GM12865 (cell line): ENCODE data around the gene MFRP.
A peak's percentile ranks its signal among the peaks of the same experiment; 100 is the strongest.

Experiments used
- DNase-seq: peaks from one replicate; pipeline ENCODE4 v3.0.0; 2010; ENCODE audit warnings: low read depth
- H3K4me3 ChIP-seq: 2 replicates; pipeline ENCODE4 v1.5.1; 2011; ENCODE audit warnings: mild to moderate bottlenecking, low read depth, low read length, control low read depth
- CTCF ChIP-seq: IDR thresholded peaks from 2 replicates; pipeline ENCODE4 v1.5.1; 2011; ENCODE audit warnings: low read length, control low read depth, low read depth, inconsistent platforms; ENCODE audit not compliant: insufficient read depth; ENCODE audit errors: missing control alignments

The MFRP gene

DNA sequence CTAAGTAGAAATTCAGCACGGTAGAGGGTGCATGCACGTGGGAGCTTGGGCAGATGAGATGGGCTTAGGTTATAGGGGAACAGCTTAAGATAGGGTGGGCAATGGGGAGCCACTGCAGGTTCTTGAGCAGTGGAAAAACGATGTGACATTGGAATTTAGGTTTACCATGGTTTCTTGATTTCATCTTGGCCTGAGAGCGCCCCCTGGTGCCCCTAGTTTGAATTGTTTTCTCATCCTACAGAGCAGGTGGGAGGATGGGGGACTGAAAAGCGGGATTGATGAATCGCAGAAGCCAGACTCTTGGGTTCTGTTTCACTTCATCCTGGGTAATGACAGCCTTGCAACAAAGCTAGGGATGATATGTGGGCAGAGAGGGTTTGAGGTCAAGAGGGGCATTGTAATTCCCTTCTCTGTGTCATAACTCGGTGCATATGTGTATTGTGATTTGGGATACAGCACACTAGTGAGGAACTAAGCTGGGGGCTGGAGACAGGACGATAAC lies 22.9 kb downstream of the MFRP start:
- peak; percentile 79 for DNase-seq
- no peak overlapping the region for H3K4me3 ChIP-seq
- TF ChIP-seq CTCF = peak; percentile 76

GRCh38 chr11:119322921-119323531 lies 23.5 kb downstream of the MFRP start:
- H3K4me3 ChIP-seq = no peak overlapping the region
- TF ChIP-seq CTCF = no peak
- DNase-seq = no peak

DNA sequence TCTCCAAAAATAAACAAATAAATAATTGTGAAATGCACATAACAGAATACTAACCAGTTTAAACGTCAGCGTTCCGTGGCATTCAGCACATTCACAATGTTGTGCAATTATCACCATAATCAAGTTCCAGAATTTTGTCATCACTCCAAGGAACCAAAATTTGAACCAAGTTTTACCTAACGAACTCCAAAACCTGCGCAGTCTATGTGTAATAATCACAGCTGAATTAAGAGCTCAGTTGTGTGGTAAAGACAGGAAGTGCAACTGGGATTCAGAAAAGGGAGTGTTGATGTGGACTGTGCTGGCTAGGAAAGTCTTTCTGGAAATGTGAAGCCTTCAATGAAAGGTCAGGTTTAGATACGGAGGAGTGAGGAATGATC lies 24.2 kb downstream of the MFRP start:
- peak overlapping the region; percentile 56 for H3K4me3 ChIP-seq
- no peak for DNase-seq
- no peak for TF ChIP-seq CTCF

DNA sequence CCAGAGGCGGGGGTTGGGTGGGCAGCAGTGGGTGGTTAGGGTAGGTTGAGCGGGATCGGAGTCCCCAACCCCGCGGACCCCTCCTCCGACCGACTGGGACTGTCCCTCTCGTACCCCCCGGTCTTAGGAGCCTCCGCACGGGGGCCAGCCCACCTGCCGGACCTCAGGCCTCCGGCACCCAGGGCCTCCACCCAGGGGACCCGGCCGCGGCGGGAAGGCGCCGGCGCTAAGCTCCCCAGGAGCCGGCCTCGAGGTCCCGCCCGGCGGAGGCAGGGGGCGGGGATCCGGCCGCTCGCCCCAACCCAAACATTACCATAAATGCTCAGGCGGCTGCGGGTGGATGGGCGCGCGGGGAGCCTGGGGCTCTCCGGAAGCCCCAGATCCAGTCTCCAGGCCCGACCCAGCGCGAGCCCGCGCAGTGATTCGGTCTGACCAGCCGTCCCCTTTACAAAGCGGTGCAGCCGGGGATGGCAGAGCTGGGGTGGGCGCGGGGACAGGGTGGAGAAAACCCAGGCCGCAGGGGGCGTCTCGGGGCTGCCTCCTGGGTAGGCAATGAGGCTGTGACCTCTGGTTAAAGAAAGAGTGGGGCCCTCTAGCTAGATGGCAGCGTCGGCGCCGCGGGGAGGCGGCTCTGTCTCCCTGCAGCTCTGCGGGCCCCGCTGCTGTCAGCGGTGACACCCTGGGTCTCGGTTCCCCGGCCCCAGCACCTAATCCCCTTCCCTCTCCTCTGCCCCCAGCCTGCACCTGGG lies 25.6 kb downstream of the MFRP start:
- peak; percentile 92 for DNase-seq
- no peak for TF ChIP-seq CTCF
- H3K4me3 ChIP-seq = peak overlapping the region; percentile 56

DNA sequence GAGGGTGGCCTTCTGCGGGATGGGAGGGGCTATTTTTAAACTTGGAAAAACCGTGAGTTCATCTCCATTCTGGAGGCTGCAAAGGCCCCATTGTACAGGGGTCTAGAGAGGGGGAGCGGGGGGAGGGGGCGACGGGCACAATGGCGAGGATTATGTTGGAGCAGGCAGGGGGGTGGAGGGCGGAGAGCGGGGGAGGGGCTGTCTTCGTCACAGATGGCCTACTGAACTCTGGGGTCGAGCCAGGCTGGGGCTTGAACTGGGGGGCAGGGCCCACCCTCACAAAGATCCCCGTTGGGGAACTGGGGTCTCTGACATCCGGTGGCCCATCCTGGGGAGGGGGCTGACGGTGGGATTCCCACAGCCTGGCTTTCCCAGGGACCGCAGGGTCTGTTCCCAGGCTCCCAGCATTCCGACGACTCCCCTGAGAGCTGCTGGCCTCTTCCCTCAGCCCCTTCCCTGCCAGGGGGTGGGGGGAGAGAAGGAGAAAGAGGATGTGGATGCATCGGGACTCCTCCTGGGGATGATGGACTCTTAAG lies 26.2 kb downstream of the MFRP start:
- no peak for TF ChIP-seq CTCF
- DNase-seq = no peak
- H3K4me3 ChIP-seq = peak overlapping the region; percentile 56

DNA sequence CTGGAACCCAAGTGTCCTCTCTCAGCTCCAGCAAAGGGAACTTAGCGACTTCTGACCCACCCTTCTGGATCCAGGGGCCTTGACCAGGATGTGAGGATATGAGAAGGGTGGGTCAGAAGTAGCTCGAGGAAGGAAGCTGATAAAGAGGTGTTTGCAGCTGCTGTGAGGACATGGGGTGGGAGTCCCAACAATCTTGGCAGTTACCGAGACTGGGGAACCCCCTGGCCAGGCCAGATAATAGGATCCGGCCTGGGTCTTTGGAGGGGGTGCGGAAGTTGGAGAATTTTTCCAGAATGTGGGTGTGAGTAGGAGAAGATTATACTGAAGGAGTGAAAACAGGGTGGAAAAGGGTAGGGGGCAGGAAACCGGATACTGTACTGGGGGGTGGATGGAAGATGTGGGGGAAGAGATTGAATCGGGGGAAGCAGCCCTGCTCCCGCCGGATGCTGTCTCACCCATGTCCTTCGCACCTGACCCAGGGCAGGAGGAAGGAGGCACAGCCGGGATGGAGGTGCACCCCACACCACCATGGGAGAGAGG lies 26.7 kb downstream of the MFRP start:
- no peak for TF ChIP-seq CTCF
- DNase-seq = no peak
- H3K4me3 ChIP-seq = peak overlapping the region; percentile 56
